HepG2 (cell line): ENCODE data around the gene HES2. TPM values are rescaled to one million over a fixed set of nuclear protein-coding genes. Genes with fewer than 3 reads are reported as not detected.

Source experiments
- ARNT ChIP-seq: fragments of 450-650 bp; IDR thresholded peaks from 2 replicates; pipeline ENCODE4 v1.6.1; 2017
- KDM5A ChIP-seq: fragments of 200-600 bp; sonication (generic); IDR thresholded peaks from 2 replicates; pipeline ENCODE4 v1.7.0; 2018; ENCODE audit warnings: antibody characterized with exemption, mild to moderate bottlenecking, low read length, borderline replicate concordance
- KDM5B ChIP-seq: sonication (generic); formaldehyde crosslinking; IDR thresholded peaks from 2 replicates; pipeline ENCODE4 v1.4.0; 2020; ENCODE audit warnings: missing genetic modification reagents, mild to moderate bottlenecking, borderline replicate concordance
- TGIF2 ChIP-seq: IDR thresholded peaks from 2 replicates; pipeline ENCODE4 v1.6.1; 2016; ENCODE audit warnings: control low read depth, missing compliant biosample characterization
- ZBTB34 ChIP-seq: sonication (generic); formaldehyde crosslinking; IDR thresholded peaks from 2 replicates; pipeline ENCODE4 v1.8.0; 2022; ENCODE audit warnings: mild to moderate bottlenecking, missing genetic modification reagents
- ZNF142 ChIP-seq: sonication (generic); formaldehyde crosslinking; IDR thresholded peaks from 2 replicates; pipeline ENCODE4 v1.4.0; 2020; ENCODE audit warnings: missing genetic modification reagents
- ZNF230 ChIP-seq: sonication (generic); formaldehyde crosslinking; IDR thresholded peaks from 2 replicates; pipeline ENCODE4 v1.4.0; 2020; ENCODE audit warnings: mild to moderate bottlenecking, missing genetic modification reagents
- ZNF317 ChIP-seq: sonication (generic); formaldehyde crosslinking; IDR thresholded peaks from 2 replicates; pipeline ENCODE4 v1.5.0; 2020; ENCODE audit warnings: mild to moderate bottlenecking, missing genetic modification reagents
- ZNF572 ChIP-seq: sonication (generic); formaldehyde crosslinking; IDR thresholded peaks from 2 replicates; pipeline ENCODE4 v1.5.1; 2020; ENCODE audit warnings: mild to moderate bottlenecking, missing genetic modification reagents
- ZNF597 ChIP-seq: sonication (generic); formaldehyde crosslinking; IDR thresholded peaks from 2 replicates; pipeline ENCODE4 v1.5.0; 2020; ENCODE audit warnings: missing genetic modification reagents
- ZNF746 ChIP-seq: sonication (generic); formaldehyde crosslinking; IDR thresholded peaks from 2 replicates; pipeline ENCODE4 v1.8.0; 2022; ENCODE audit warnings: mild to moderate bottlenecking, missing genetic modification reagents
- ZNF761 ChIP-seq: sonication (generic); formaldehyde crosslinking; conservative IDR thresholded peaks from 2 replicates; pipeline ENCODE4 v1.4.0; 2020; ENCODE audit warnings: mild to moderate bottlenecking, missing genetic modification reagents
- ZSCAN29 ChIP-seq: sonication (generic); formaldehyde crosslinking; conservative IDR thresholded peaks from 2 replicates; pipeline ENCODE4 v1.4.0; 2020; ENCODE audit warnings: mild to moderate bottlenecking, missing genetic modification reagents
- polyA plus RNA-seq, 8 experiments: library from polyadenylated mRNA; depleted of rRNA in 3 of 8; stranded (reverse) in 7 of 8; unstranded in 1 of 8; fragments of >200 nt; fragmentation: Illumina TruSeq in 4 of 8; extraction: Trizol in 4 of 8; gene quantifications; 2 replicates each; pipeline versions ENCODE4 v1.2.1 to v1.2.3, GENCODE V29; 2011 to 2016; ENCODE audit warnings: low read depth in 4 of 8, missing spikeins in 1 of 8, mixed read lengths in 1 of 8; ENCODE audit not compliant: insufficient read depth in 1 of 8
- total RNA-seq, 5 experiments: library from RNA; depleted of rRNA; stranded (reverse); fragments of >200 nt; fragmentation: Illumina TruSeq; extraction: Trizol; gene quantifications; 2 replicates each; pipeline ENCODE4 v1.2.3, GENCODE V29; 2016; ENCODE audit warnings: low read depth in 1 of 5
- TF ChIP-seq, protein P1 (sequence below): sonication (generic); formaldehyde crosslinking; IDR thresholded peaks from 2 replicates; pipeline ENCODE4 v1.4.0; 2020; ENCODE audit warnings: missing genetic modification reagents; ENCODE audit errors: not compliant biosample characterization
- TF ChIP-seq, protein P2 (sequence below): sonication (generic); formaldehyde crosslinking; IDR thresholded peaks from 2 replicates; pipeline ENCODE4 v1.5.1; 2020; ENCODE audit warnings: mild to moderate bottlenecking, missing genetic modification reagents

HES2 gene
- total and polyA plus RNA-seq, 2 of the 13 experiments (the other 11 are each of a cell fraction or from before 2014, with no cell fraction given) = 0.11 to 0.17 TPM

- TF ChIP-seq ZNF230 (CRISPR knock-in tag) (peak; percentile 60; the same call in 1 of the 2 replicates), ZNF746 (CRISPR knock-in tag) (peak; percentile 91; the same call in 1 of the 2 replicates), KDM5A (no peak), ZNF597 (no peak), TGIF2 (CRISPR knock-in tag) (peak; percentile 22; the same call in 1 of the 2 replicates), KDM5B (CRISPR knock-in tag) (peak; percentile 56; the same call in 1 of the 2 replicates), ZNF761 (0 out of 2 replicates have a peak, but pooled peaks have one; percentile 58), ARNT (no peak), ZNF572 (CRISPR knock-in tag) (no peak), ZBTB34 (CRISPR knock-in tag) (peak; percentile 75), ZSCAN29 (CRISPR knock-in tag) (peak; percentile 56; the same call in 1 of the 2 replicates), ZNF317 (CRISPR knock-in tag) (peak; percentile 83), ZNF142 (CRISPR knock-in tag) (0 out of 2 replicates have a peak, but pooled peaks have one; percentile 45)
- TF ChIP-seq, protein P1, sequence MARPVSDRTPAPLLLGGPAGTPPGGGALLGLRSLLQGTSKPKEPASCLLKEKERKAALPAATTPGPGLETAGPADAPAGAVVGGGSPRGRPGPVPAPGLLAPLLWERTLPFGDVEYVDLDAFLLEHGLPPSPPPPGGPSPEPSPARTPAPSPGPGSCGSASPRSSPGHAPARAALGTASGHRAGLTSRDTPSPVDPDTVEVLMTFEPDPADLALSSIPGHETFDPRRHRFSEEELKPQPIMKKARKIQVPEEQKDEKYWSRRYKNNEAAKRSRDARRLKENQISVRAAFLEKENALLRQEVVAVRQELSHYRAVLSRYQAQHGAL = no peak
- TF ChIP-seq, protein P2, sequence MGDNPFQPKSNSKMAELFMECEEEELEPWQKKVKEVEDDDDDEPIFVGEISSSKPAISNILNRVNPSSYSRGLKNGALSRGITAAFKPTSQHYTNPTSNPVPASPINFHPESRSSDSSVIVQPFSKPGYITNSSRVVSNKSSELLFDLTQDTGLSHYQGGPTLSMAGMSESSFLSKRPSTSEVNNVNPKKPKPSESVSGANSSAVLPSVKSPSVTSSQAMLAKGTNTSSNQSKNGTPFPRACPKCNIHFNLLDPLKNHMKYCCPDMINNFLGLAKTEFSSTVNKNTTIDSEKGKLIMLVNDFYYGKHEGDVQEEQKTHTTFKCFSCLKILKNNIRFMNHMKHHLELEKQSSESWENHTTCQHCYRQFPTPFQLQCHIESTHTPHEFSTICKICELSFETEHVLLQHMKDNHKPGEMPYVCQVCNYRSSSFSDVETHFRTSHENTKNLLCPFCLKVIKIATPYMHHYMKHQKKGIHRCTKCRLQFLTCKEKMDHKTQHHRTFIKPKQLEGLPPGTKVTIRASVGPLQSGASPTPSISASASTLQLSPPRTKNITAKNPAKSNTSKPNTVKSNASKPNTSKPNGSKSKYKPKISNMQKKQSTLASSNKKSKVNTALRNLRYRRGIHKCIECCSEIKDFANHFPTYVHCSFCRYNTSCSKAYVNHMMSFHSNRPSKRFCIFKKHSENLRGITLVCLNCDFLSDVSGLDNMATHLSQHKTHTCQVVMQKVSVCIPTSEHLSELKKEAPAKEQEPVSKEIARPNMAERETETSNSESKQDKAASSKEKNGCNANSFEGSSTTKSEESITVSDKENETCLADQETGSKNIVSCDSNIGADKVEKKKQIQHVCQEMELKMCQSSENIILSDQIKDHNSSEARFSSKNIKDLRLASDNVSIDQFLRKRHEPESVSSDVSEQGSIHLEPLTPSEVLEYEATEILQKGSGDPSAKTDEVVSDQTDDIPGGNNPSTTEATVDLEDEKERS (CRISPR knock-in tag) = no peak
These were observed 27.5 kb upstream of the HES2 start (continued) for GRCh38 chr1:6447016-6447817.
